HEK293 (cell line): Measurements from ENCODE around the gene ZNF782.

Source experiments
- CTCF ChIA-PET: fragments of 350-600 bp; formaldehyde crosslinking; extraction: SDS; loops from one replicate; lab custom pipeline; 2021; ENCODE audit warnings: antibody characterized with exemption; lab: Yijun Ruan, JAX
- POLR2A ChIA-PET: fragments of 300-600 bp; formaldehyde crosslinking; extraction: SDS; loops from one replicate; lab custom pipeline; 2020; ENCODE audit warnings: antibody characterized with exemption, inconsistent platforms; lab: Yijun Ruan, JAX
- H3K27ac ChIP-seq: fragments of 200-500 bp; sonication (Bioruptor generic); 2 replicates; pipeline ENCODE4 v1.5.1; 2014; ENCODE audit warnings: low read depth, low read length, control low read depth, inconsistent platforms; ENCODE audit errors: extremely low read depth
- H3K36me3 ChIP-seq, 2 experiments: fragments of 200-500 bp in 1 of 2; sonication (Bioruptor generic) in 1 of 2; 1 replicate in 1 of 2; 2 replicates in 1 of 2; pipeline ENCODE4 v1.5.1; 2014 to 2017; ENCODE audit warnings: inconsistent platforms in 2 of 2, low read length in 2 of 2; ENCODE audit not compliant: control insufficient read depth in 2 of 2, insufficient read depth in 1 of 2
- H3K4me1 ChIP-seq: fragments of 200-500 bp; sonication (Bioruptor generic); 2 replicates; pipeline ENCODE4 v1.5.1; 2014; ENCODE audit warnings: mild to moderate bottlenecking, low read length, inconsistent platforms; ENCODE audit not compliant: control insufficient read depth, insufficient read depth
- H3K4me3 ChIP-seq: 2 replicates; pipeline ENCODE4 v1.5.1; 2011; ENCODE audit warnings: low read depth, mild to moderate bottlenecking, control low read depth, low read length, moderate library complexity
- H3K9me3 ChIP-seq: fragments of 200-500 bp; sonication (Bioruptor generic); 2 replicates; pipeline ENCODE4 v1.5.1; 2014; ENCODE audit warnings: low read depth, low read length, inconsistent platforms; ENCODE audit not compliant: control insufficient read depth, insufficient read depth
- BCL6B ChIP-seq: fragments of 450-650 bp; formaldehyde crosslinking; IDR thresholded peaks from 2 replicates; pipeline ENCODE4 v1.5.1; 2017; ENCODE audit warnings: missing biosample characterization, missing genetic modification characterization
- KLF7 ChIP-seq: fragments of 450-650 bp; formaldehyde crosslinking; IDR thresholded peaks from 2 replicates; pipeline ENCODE4 v1.5.1; 2016; ENCODE audit warnings: missing biosample characterization, missing genetic modification characterization, borderline replicate concordance
- OVOL3 ChIP-seq: fragments of 450-650 bp; formaldehyde crosslinking; IDR thresholded peaks from 2 replicates; pipeline ENCODE4 v1.5.1; 2016; ENCODE audit warnings: missing biosample characterization, missing genetic modification characterization
- ZBTB17 ChIP-seq: fragments of 450-650 bp; formaldehyde crosslinking; IDR thresholded peaks from 2 replicates; pipeline ENCODE4 v1.5.1; 2016; ENCODE audit warnings: missing biosample characterization, missing genetic modification characterization
- ZFP69B ChIP-seq: fragments of 450-650 bp; formaldehyde crosslinking; IDR thresholded peaks from 2 replicates; pipeline ENCODE4 v1.5.1; 2016; ENCODE audit warnings: missing biosample characterization, missing genetic modification characterization
- ZIC2 ChIP-seq: fragments of 450-650 bp; formaldehyde crosslinking; IDR thresholded peaks from 2 replicates; pipeline ENCODE4 v1.5.1; 2016; ENCODE audit warnings: missing biosample characterization, missing genetic modification characterization
- ZNF112 ChIP-seq: fragments of 450-650 bp; formaldehyde crosslinking; IDR thresholded peaks from 2 replicates; pipeline ENCODE4 v1.5.0; 2017; ENCODE audit warnings: missing biosample characterization, missing genetic modification characterization
- ZNF133 ChIP-seq: fragments of 450-650 bp; formaldehyde crosslinking; IDR thresholded peaks from 2 replicates; pipeline ENCODE4 v1.5.1; 2016; ENCODE audit warnings: missing biosample characterization, missing genetic modification characterization
- ZNF140 ChIP-seq: fragments of 450-650 bp; formaldehyde crosslinking; IDR thresholded peaks from 2 replicates; pipeline ENCODE4 v1.5.1; 2016; ENCODE audit warnings: missing biosample characterization, missing genetic modification characterization
- ZNF155 ChIP-seq: fragments of 450-650 bp; formaldehyde crosslinking; IDR thresholded peaks from 2 replicates; pipeline ENCODE4 v1.5.1; 2016; ENCODE audit warnings: missing biosample characterization, missing genetic modification characterization
- ZNF24 ChIP-seq: fragments of 450-650 bp; formaldehyde crosslinking; IDR thresholded peaks from 2 replicates; pipeline ENCODE4 v1.5.1; 2016; ENCODE audit warnings: missing biosample characterization, missing genetic modification characterization
- ZNF426 ChIP-seq: fragments of 450-650 bp; formaldehyde crosslinking; IDR thresholded peaks from 2 replicates; pipeline ENCODE4 v1.5.1; 2017; ENCODE audit warnings: missing biosample characterization, missing genetic modification characterization, mild to moderate bottlenecking, inconsistent platforms, moderate library complexity
- ZNF514 ChIP-seq: fragments of 450-650 bp; formaldehyde crosslinking; IDR thresholded peaks from 2 replicates; pipeline ENCODE4 v1.5.1; 2016; ENCODE audit warnings: missing biosample characterization, missing genetic modification characterization
- ZNF518A ChIP-seq: fragments of 450-650 bp; formaldehyde crosslinking; conservative IDR thresholded peaks from 2 replicates; pipeline ENCODE4 v1.5.1; 2016; ENCODE audit warnings: low read depth, missing biosample characterization, missing genetic modification characterization
- ZNF596 ChIP-seq: fragments of 450-650 bp; IDR thresholded peaks from 2 replicates; pipeline ENCODE4 v1.5.0; 2018; ENCODE audit warnings: missing biosample characterization, mild to moderate bottlenecking, missing genetic modification characterization, moderate library complexity
- ZNF623 ChIP-seq: fragments of 450-650 bp; formaldehyde crosslinking; IDR thresholded peaks from 2 replicates; pipeline ENCODE4 v1.5.1; 2016; ENCODE audit warnings: missing biosample characterization, missing genetic modification characterization
- ZNF664 ChIP-seq: fragments of 450-650 bp; formaldehyde crosslinking; IDR thresholded peaks from 2 replicates; pipeline ENCODE4 v1.5.1; 2016; ENCODE audit warnings: missing biosample characterization, missing genetic modification characterization
- ZNF701 ChIP-seq: fragments of 450-650 bp; formaldehyde crosslinking; IDR thresholded peaks from 2 replicates; pipeline ENCODE4 v1.5.1; 2016; ENCODE audit warnings: missing biosample characterization, missing genetic modification characterization

ZNF782 gene

GRCh38 chr9:96781552-96781951 is 72.8 kb downstream of the ZNF782 start (continued):
- no peak for TF ChIP-seq ZIC2 (tag by site-specific recombination)
- TF ChIP-seq ZNF112 = no peak
- TF ChIP-seq ZNF514 (tag by site-specific recombination) = no peak

- CTCF ChIA-PET = interaction anchor here (0.9 to 1.3 kb wide), 2 partner anchors 78 to 462 kb away, joined by 4 to 5 read pairs; no protein-coding TSS in a partner anchor
These were observed 75.2 kb downstream of the ZNF782 start for GRCh38 chr9:96779089-96779488.

GRCh38 chr9:96777426-96777864 is 76.9 kb downstream of the ZNF782 start:
- Histone ChIP-seq H3K4me1 (no peaks in the 10 kb centered on the region), H3K36me3 (peaks cover 4 to 43% of the 10 kb centered on the region in 2 experiments; a peak in 2 of 3 replicates), H3K4me3 (peak overlapping the region; percentile 75), H3K27ac (peak overlapping the region; percentile 3; the same call in 1 of the 2 replicates), H3K9me3 (no peaks in the 10 kb centered on the region)
- POLR2A ChIA-PET = interaction anchor here (0.5 to 1.1 kb wide), 2 partner anchors 461 to 713 kb away, joined by 3 to 7 read pairs; no protein-coding TSS in a partner anchor
- no peak for TF ChIP-seq ZNF426 (tag by site-specific recombination)
- TF ChIP-seq ZNF140 (tag by site-specific recombination) = no peak
- TF ChIP-seq ZNF664 (tag by site-specific recombination) = no peak
- no peak for TF ChIP-seq ZNF701 (tag by site-specific recombination)
- TF ChIP-seq KLF7 (tag by site-specific recombination) = no peak
- TF ChIP-seq ZBTB17 (tag by site-specific recombination) = no peak
- TF ChIP-seq ZFP69B = no peak
- TF ChIP-seq ZNF518A (tag by site-specific recombination) = no peak
- no peak for TF ChIP-seq ZNF596 (tag by site-specific recombination)
- no peak for TF ChIP-seq ZNF24 (tag by site-specific recombination)
- CTCF ChIA-PET = interaction anchor here (0.7 to 1.1 kb wide), 2 partner anchors 11 to 284 kb away, joined by 3 read pairs; no protein-coding TSS in a partner anchor

More at GRCh38 chr9:96779089-96779488, 75.2 kb downstream of the ZNF782 start:
- Histone ChIP-seq H3K4me3 (no peak overlapping the region), H3K9me3 (no peaks in the 10 kb centered on the region), H3K27ac (no peak overlapping the region), H3K36me3 (peaks cover 4 to 26% of the 10 kb centered on the region in 2 experiments; a peak in 2 of 3 replicates), H3K4me1 (no peaks in the 10 kb centered on the region)
- TF ChIP-seq BCL6B (tag by site-specific recombination) (no peak), ZNF155 (tag by site-specific recombination) (no peak), ZNF133 (no peak), ZNF623 (tag by site-specific recombination) (no peak), OVOL3 (tag by site-specific recombination) (no peak)
- POLR2A ChIA-PET = no interaction called here
